Muscle of arm (tissue), 12 donors: ENCODE results near the gene LMBRD1. TPM values are rescaled to one million over a fixed set of nuclear protein-coding genes. Genes with fewer than 3 reads are reported as not detected.
"Not testable (repeated sequence)": the region's sequence is repeated elsewhere in the genome, so short reads cannot be mapped to it uniquely, and the experiment has no call there.

Source experiments
- DNase-seq: peaks from one replicate; pipeline ENCODE4 v3.0.0-alpha.2; 2013
- polyA plus RNA-seq, 12 donors: library from polyadenylated mRNA; unstranded; fragments of 120-200 nt; gene quantifications; one replicate each; pipeline ENCODE4 v1.2.1, GENCODE V29; 2013; ENCODE audit not compliant: insufficient read length in 12 of 12

LMBRD1 gene
- polyA plus RNA-seq, 12 donors: 33.5 to 46.1 (median 40.6) TPM; not detected in 1

DNA sequence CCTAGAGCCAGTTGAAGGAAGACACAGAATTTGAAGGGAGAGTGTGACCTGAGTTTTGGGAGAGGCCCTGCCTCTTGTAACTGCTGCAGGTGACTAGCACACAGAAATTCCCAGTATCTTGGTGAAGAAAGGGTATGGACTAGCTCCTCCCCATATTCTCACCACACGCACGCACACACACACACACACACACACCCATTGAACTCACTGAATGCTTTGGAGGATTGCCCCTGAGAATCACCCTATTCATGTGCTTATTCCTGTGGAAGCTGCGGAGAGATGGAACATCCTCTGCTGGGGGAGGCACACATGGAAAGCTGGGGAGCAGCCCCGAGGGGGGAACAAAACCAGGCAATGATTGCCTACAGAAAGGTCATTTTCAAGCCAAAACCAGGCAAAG lies 6.2 kb upstream of the LMBRD1 start:
- DNase-seq: no peak

GRCh38 chr6:69801711-69802110 lies 4.9 kb upstream of the LMBRD1 start:
- DNase-seq: no peak

DNA sequence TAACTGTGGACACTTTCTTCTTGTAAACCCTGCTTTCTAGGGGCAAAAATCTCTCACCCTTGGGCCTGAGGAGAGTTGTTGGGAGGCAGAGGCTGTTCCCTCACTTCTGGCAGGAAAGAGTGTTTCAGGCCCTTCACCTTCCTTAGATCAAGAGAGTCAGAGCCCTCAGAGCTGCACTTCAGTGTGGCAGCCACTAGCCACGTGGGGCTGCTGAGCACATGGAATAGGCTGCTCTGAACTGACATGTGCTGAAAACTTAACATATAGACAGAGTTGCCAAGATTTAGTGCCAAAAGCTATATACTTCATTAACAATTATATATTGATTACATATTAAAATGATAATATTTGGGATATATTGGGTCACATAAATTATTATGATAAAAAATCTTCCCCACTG lies 4.4 kb upstream of the LMBRD1 start:
- DNase-seq: no peak

GRCh38 chr6:69798796-69799195 lies 2.0 kb upstream of the LMBRD1 start:
- not testable (repeated sequence) for DNase-seq

- DNase-seq: no peak
These were observed 653 bp downstream of the LMBRD1 start for GRCh38 chr6:69796073-69796641.

- peak; percentile 22 for DNase-seq
These were observed 1.2 kb downstream of the LMBRD1 start for GRCh38 chr6:69795469-69796072.

DNA sequence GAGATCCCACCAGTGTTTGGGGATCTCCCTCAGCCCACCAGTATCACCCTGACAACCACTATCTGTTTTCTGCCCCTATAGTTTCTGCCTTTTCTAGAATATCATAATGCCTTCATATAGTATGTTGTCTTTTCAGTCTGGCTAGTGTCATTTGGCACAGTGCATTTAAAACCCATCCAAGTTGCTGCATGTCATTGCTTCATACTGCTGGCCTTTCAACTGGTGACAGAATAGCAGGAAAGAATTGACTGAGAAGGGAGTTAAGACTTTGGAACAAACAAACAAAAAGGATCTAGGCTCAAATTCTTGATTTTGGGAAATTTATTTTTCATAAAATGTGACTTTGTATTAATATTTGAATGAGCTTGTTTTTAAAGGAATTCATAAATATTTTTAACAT lies 4.5 kb downstream of the LMBRD1 start:
- DNase-seq: peak; percentile 14

GRCh38 chr6:69791065-69791471 lies 5.7 kb downstream of the LMBRD1 start:
- DNase-seq: no peak

GRCh38 chr6:69790629-69791028 lies 6.2 kb downstream of the LMBRD1 start:
- DNase-seq: no peak

- DNase-seq: no peak
These were observed 7.2 kb downstream of the LMBRD1 start for GRCh38 chr6:69789578-69789977.

DNA sequence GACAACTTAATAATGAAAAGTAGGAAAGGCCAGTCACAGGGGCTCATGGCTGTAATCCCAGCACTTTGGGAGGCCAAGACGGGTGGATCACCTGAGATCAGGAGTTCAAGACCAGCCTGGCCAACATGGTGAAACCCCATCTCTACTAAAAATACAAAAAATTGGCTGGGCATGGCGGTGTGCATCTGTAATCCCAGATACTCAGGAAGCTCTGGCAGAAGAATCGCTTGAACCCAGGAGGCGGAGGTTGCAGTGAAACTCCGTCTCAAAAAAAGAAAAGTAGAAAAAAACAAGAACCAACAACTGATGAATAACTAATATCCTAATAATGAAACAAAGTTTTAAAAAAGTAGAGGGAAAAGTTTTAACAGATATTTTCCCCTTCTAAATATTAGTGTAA lies 9.4 kb downstream of the LMBRD1 start:
- not testable (repeated sequence) for DNase-seq

GRCh38 chr6:69785697-69786096 lies 11.1 kb downstream of the LMBRD1 start:
- no peak for DNase-seq

GRCh38 chr6:69784595-69785377 lies 12.0 kb downstream of the LMBRD1 start:
- no peak for DNase-seq

GRCh38 chr6:69783108-69783507 lies 13.7 kb downstream of the LMBRD1 start:
- DNase-seq: no peak

GRCh38 chr6:69780585-69781178 lies 16.1 kb downstream of the LMBRD1 start:
- no peak for DNase-seq

DNA sequence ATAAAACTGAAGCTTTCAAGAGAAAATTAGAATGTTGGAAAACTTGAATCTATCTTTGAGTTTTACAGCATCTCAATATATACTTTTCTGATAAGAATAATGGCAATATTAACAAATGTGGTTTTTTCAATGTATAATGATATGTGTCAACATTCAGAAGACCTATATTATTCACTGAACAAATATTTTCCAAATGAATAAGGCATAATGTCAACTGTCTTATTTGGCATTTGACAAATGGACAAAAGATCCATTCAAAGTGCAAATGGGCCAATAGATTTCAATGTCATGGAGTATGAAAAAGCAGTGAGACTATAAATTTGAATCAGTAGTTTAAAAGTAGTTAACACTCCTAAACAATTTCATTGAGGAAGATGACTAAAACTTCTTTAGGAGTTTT lies 20.9 kb downstream of the LMBRD1 start:
- DNase-seq: no peak

DNA sequence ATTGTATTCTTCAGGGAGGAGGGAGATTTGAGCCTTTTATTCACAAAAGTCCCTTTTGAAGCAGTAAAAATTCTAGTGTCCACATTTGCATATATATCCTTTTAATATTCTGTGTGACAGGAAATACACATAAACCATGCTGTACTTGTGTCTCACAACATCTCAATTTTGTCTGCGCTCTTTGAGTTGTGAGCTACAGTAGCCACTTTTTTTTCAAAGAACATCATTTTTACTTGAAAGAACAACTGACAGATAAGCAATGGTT lies 21.3 kb downstream of the LMBRD1 start:
- DNase-seq: no peak

DNA sequence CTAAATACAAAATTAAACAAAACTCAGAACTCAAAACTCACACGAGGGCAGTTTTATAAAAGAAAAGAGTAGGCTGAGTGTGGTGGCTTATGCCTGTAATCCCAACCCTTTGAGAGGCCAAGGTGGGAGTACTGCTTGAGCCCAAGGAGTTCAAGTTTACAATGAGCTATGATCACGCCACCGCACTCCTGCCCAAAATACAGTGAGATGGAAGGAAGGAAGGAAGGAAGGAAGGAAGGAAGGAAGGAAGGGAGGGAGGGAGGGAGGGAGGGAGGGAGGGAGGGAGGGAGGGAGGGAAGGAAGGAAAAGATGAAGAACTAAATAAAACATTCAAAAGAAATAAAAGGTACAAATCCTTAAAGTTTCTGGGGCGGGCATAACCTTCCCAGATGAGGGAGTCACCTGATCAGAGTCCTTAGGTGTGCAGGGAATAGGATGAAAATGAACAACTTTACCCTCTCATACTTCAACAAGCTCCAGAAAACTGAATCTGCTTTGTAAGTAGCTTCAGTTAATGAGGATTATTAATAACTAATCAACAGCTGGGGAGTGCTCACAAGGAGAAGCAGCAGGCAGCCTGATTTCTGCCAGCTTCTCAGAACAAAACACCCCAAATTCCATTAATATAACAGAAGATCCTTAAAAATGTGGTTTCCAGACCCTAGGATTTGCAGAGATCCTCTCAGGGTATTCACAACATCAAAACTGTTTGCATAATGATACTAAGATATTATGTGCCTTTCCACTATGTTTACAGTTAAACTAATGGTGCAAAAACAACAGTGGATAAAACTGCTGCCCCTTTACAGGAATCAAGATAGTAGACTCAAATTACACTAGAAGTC lies 21.8 kb downstream of the LMBRD1 start:
- no peak for DNase-seq

- DNase-seq: no peak
These were observed 25.5 kb downstream of the LMBRD1 start for GRCh38 chr6:69771158-69771906.

DNA sequence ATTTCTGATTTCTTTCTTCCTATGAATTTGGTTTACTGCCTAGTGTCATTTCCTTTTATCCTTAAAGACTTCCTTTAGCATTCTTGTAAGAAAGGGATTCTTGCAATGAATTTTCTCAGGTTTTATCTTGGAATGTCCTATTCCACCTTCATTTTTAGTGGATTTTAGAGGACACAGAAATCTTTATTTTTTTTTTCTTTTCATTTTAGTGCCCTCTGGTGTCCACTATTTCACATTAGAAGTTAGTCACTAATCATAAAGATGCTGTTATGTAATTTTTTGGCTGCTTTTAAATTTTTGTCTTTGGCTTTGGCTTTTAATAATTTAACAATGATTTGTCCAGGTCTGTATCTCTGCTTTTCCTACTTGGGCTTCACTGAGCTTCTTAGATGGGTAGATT lies 28.1 kb downstream of the LMBRD1 start:
- DNase-seq: no peak

DNA sequence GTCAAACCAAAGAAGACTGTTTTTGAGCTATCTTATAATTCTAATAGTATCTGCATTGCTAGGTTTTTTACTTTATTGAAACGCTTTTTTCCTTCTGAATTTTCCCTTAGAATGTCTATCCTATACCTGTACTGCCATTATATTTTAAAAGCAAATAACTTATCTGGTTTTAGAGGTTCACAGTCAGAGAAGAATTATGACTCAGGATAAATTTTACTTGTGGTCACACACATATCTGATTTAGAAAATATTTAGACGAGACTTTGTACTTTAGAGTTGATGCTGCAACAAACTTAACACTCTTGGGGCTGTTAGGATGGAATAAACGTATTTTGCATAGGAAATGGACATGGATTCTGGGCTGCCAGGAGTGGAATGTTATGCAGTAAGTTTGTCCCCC lies 33.0 kb downstream of the LMBRD1 start:
- no peak for DNase-seq
